CD4-positive, CD25-positive, alpha-beta regulatory T cell (primary cell): Measurements from ENCODE around the gene ADCY4. TPM values are rescaled to one million over a fixed set of nuclear protein-coding genes. Genes with fewer than 3 reads are reported as not detected.

Experiments used
- ATAC-seq, 2 donors: fragments of 150-1000 bp; cut with Tn5 transposase; one replicate each; pipeline ENCODE4 v1.10.0; 2021; ENCODE audit warnings: low read depth in 2 of 2, moderate number of reproducible peaks in 2 of 2, moderate library complexity in 1 of 2
- DNase-seq, 3 donors: peaks; one replicate each; pipeline versions ENCODE4 v3.0.0 to v3.0.0-alpha.2; 2012 to 2022; ENCODE audit warnings: mixed read lengths in 1 of 3
- H3K27ac ChIP-seq: one replicate; pipeline ENCODE4 v1.7.0; 2013; ENCODE audit warnings: mild to moderate bottlenecking, low read length; ENCODE audit not compliant: insufficient read depth, poor library complexity, severe bottlenecking
- H3K27me3 ChIP-seq: one replicate; pipeline ENCODE4 v1.7.0; 2013; ENCODE audit warnings: low read length; ENCODE audit not compliant: control insufficient read depth, insufficient read depth
- H3K36me3 ChIP-seq: one replicate; pipeline ENCODE4 v1.7.0; 2013; ENCODE audit warnings: mild to moderate bottlenecking, low read length, moderate library complexity; ENCODE audit not compliant: control insufficient read depth, insufficient read depth
- H3K4me1 ChIP-seq: 2 replicates; pipeline ENCODE4 v1.7.0; 2013; ENCODE audit warnings: mild to moderate bottlenecking, low read length; ENCODE audit not compliant: insufficient read depth, control insufficient read depth, poor library complexity, severe bottlenecking
- H3K4me3 ChIP-seq: one replicate; pipeline ENCODE4 v1.7.0; 2013; ENCODE audit warnings: low read depth, mild to moderate bottlenecking, low read length, moderate library complexity
- H3K9me3 ChIP-seq, 2 experiments: 1 replicate in 1 of 2; 2 replicates in 1 of 2; pipeline ENCODE4 v1.7.0; 2013; ENCODE audit warnings: low read length in 2 of 2, mild to moderate bottlenecking in 1 of 2, moderate library complexity in 1 of 2; ENCODE audit not compliant: control insufficient read depth in 2 of 2
- H3K27ac Mint-ChIP-seq, 3 donors: one replicate each; pipeline ENCODE4 v1.8.0; 2020 to 2022; ENCODE audit warnings: mild to moderate bottlenecking in 3 of 3, mixed read lengths in 3 of 3, moderate library complexity in 2 of 3
- H3K27me3 Mint-ChIP-seq: one replicate; pipeline ENCODE4 v1.8.0; 2022; ENCODE audit warnings: mild to moderate bottlenecking, mixed read lengths
- H3K36me3 Mint-ChIP-seq: one replicate; pipeline ENCODE4 v1.8.0; 2020; ENCODE audit warnings: mixed read lengths
- H3K4me1 Mint-ChIP-seq, 4 donors: one replicate each; pipeline ENCODE4 v1.8.0; 2020 to 2022; ENCODE audit warnings: mixed read lengths in 4 of 4, mild to moderate bottlenecking in 1 of 4
- H3K4me3 Mint-ChIP-seq, 4 donors: one replicate each; pipeline ENCODE4 v1.8.0; 2020 to 2022; ENCODE audit warnings: mild to moderate bottlenecking in 4 of 4, mixed read lengths in 4 of 4, moderate library complexity in 3 of 4
- H3K9me3 Mint-ChIP-seq, 7 donors: one replicate each; pipeline ENCODE4 v1.8.0; 2020 to 2022; ENCODE audit warnings: mixed read lengths in 7 of 7, mild to moderate bottlenecking in 3 of 7, moderate library complexity in 2 of 7
- polyA plus RNA-seq, 4 donors: library from polyadenylated mRNA; unstranded; fragments of 300-500 nt; fragmentation: Illumina TruSeq; gene quantifications; one replicate each; pipeline ENCODE4 v1.2.3, GENCODE V29; 2021
- total RNA-seq: library from RNA; stranded (reverse); gene quantifications from one replicate; pipeline ENCODE4 v1.2.3, GENCODE V29; 2022

The ADCY4 gene
- total and polyA plus RNA-seq, 5 donors from 2014 or later: 0.32 to 10.7 (median 0.39) TPM; not detected in 2

- Histone ChIP-seq H3K27me3 (peaks cover 28% of the 10 kb centered on the region), H3K36me3 (no peaks in the 10 kb centered on the region), H3K4me3 (no peak overlapping the region), H3K9me3 (no peaks in the 10 kb centered on the region), H3K4me1 (peaks cover 37% of the 10 kb centered on the region), H3K27ac (no peak overlapping the region)
- DNase-seq (peak; percentile 27 to 87 (median 48)), ATAC-seq (peak; percentile 65 to 79)
- H3K4me1 Mint-ChIP-seq: peaks cover 0 to 30% (median 16%) of the 10 kb centered on the region in 4 donors
- H3K36me3 Mint-ChIP-seq: no peaks in the 10 kb centered on the region
- peaks cover 68% of the 10 kb centered on the region for H3K27me3 Mint-ChIP-seq
- no peak overlapping the region for H3K27ac Mint-ChIP-seq
- peak overlapping the region; percentile 15 to 85 (median 75) for H3K4me3 Mint-ChIP-seq
- H3K9me3 Mint-ChIP-seq: no peaks in the 10 kb centered on the region
Observed at GRCh38 chr14:24365600-24366412, 30.9 kb upstream of the ADCY4 start.

- no peak overlapping the region for H3K27ac ChIP-seq
- ATAC-seq: no peak
- Mint-ChIP-seq H3K9me3 (peaks cover 0 to 5% (median 1%) of the 10 kb centered on the region in 7 donors), H3K36me3 (no peaks in the 10 kb centered on the region), H3K4me1 (peaks cover 0 to 30% (median 16%) of the 10 kb centered on the region in 4 donors), H3K27ac (no peak overlapping the region), H3K27me3 (peaks cover 71% of the 10 kb centered on the region), H3K4me3 (no peak overlapping the region)
- peaks cover 37% of the 10 kb centered on the region for H3K4me1 ChIP-seq
- no peaks in the 10 kb centered on the region for H3K9me3 ChIP-seq
- H3K4me3 ChIP-seq: no peak overlapping the region
- no peak for DNase-seq
- peaks cover 32% of the 10 kb centered on the region for H3K27me3 ChIP-seq
- H3K36me3 ChIP-seq: no peaks in the 10 kb centered on the region
Observed at GRCh38 chr14:24364841-24365240, 30.0 kb upstream of the ADCY4 start.

GRCh38 chr14:24363401-24363800, 28.5 kb upstream of the ADCY4 start:
- peaks cover 66% of the 10 kb centered on the region for H3K27me3 Mint-ChIP-seq
- H3K4me1 Mint-ChIP-seq: peaks cover 0 to 25% (median 16%) of the 10 kb centered on the region in 4 donors
- Histone ChIP-seq H3K36me3 (no peaks in the 10 kb centered on the region), H3K27ac (no peak overlapping the region), H3K4me1 (peaks cover 31% of the 10 kb centered on the region), H3K4me3 (no peak overlapping the region), H3K27me3 (peaks cover 35% of the 10 kb centered on the region), H3K9me3 (no peaks in the 10 kb centered on the region)
- DNase-seq (no peak), ATAC-seq (no peak)
- H3K27ac Mint-ChIP-seq: no peak overlapping the region
- H3K36me3 Mint-ChIP-seq: no peaks in the 10 kb centered on the region
- peaks cover 0 to 6% (median 3%) of the 10 kb centered on the region in 7 donors for H3K9me3 Mint-ChIP-seq
- H3K4me3 Mint-ChIP-seq: no peak overlapping the region

- Mint-ChIP-seq H3K4me1 (peaks cover 0 to 18% (median 12%) of the 10 kb centered on the region in 4 donors), H3K36me3 (no peaks in the 10 kb centered on the region), H3K4me3 (no peak overlapping the region), H3K9me3 (peaks cover 0 to 6% (median 3%) of the 10 kb centered on the region in 7 donors), H3K27me3 (peaks cover 63% of the 10 kb centered on the region), H3K27ac (no peak overlapping the region)
- H3K27me3 ChIP-seq: peaks cover 37% of the 10 kb centered on the region
- ATAC-seq (no peak), DNase-seq (no peak)
- H3K4me1 ChIP-seq: peaks cover 21% of the 10 kb centered on the region
- no peaks in the 10 kb centered on the region for H3K36me3 ChIP-seq
- no peaks in the 10 kb centered on the region for H3K9me3 ChIP-seq
- H3K27ac ChIP-seq: no peak overlapping the region
- H3K4me3 ChIP-seq: no peak overlapping the region
Observed at GRCh38 chr14:24362241-24362960, 27.5 kb upstream of the ADCY4 start.

DNA sequence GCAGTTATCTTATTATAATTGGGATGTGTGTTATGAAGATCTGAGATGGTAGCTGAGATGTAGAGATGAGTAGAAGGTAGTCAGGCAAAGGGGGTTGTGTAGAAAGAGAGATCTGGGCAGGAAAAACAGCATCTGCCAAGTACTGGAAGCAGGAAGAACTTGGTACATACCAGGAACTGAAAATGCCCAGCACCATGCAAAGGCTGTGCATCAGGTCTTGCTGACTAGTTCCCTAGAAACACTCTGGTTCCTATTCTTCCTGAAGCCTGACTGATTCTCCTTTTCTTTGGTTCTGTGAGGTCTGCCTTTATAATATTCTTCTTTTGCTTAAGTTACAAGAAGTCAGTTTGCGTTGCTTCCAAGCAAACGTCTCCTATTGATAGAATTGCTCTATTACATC, 26.5 kb upstream of the ADCY4 start:
- Mint-ChIP-seq H3K36me3 (no peaks in the 10 kb centered on the region), H3K9me3 (peaks cover 0 to 6% (median 3%) of the 10 kb centered on the region in 7 donors), H3K4me3 (no peak overlapping the region), H3K4me1 (peaks cover 0 to 10% (median 7%) of the 10 kb centered on the region in 4 donors), H3K27ac (no peak overlapping the region), H3K27me3 (peaks cover 57% of the 10 kb centered on the region)
- H3K27me3 ChIP-seq: peaks cover 34% of the 10 kb centered on the region
- H3K4me1 ChIP-seq: peaks cover 10% of the 10 kb centered on the region
- no peak overlapping the region for H3K27ac ChIP-seq
- H3K36me3 ChIP-seq: no peaks in the 10 kb centered on the region
- H3K4me3 ChIP-seq: no peak overlapping the region
- no peaks in the 10 kb centered on the region for H3K9me3 ChIP-seq
- DNase-seq (no peak), ATAC-seq (no peak)

- Mint-ChIP-seq H3K9me3 (peaks cover 0 to 6% (median 3%) of the 10 kb centered on the region in 7 donors), H3K27me3 (peaks cover 46% of the 10 kb centered on the region)
Observed at GRCh38 chr14:24360281-24360680, 25.4 kb upstream of the ADCY4 start.

DNA sequence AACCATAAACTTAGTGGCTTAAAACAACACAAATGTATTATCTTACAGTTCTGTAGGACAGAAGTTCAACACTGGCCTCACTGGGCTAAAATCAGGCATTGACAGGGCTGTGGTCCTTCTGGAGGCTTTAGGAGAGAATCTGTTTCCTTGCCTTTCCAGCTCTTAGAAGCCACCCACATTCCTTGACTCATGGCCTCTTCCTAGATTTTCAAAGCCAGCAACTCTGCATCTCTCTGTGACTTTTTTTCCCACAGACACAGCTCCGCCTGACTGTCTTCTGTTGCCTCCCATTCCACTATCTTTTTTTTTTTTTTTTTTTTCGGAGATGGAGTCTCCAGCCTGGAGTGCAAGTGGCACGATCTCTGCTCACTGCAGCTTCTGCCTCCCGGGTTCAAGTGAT, 21.3 kb upstream of the ADCY4 start:
- no peak for ATAC-seq
- H3K4me1 Mint-ChIP-seq: peaks cover 0 to 3% (median 0%) of the 10 kb centered on the region in 4 donors
- H3K27me3 Mint-ChIP-seq: peaks cover 35% of the 10 kb centered on the region
- no peak overlapping the region for H3K4me3 Mint-ChIP-seq
- DNase-seq: no peak
- Histone ChIP-seq H3K9me3 (no peaks in the 10 kb centered on the region), H3K4me3 (no peak overlapping the region), H3K27ac (no peak overlapping the region), H3K4me1 (no peaks in the 10 kb centered on the region), H3K27me3 (peaks cover 20% of the 10 kb centered on the region), H3K36me3 (no peaks in the 10 kb centered on the region)
- no peaks in the 10 kb centered on the region for H3K36me3 Mint-ChIP-seq
- peaks cover 0 to 6% (median 3%) of the 10 kb centered on the region in 7 donors for H3K9me3 Mint-ChIP-seq
- H3K27ac Mint-ChIP-seq: no peak overlapping the region

More at GRCh38 chr14:24360281-24360680, 25.4 kb upstream of the ADCY4 start:
- Mint-ChIP-seq H3K36me3 (no peaks in the 10 kb centered on the region), H3K4me3 (no peak overlapping the region), H3K4me1 (peaks cover 0 to under 1% (median under 1%) of the 10 kb centered on the region in 4 donors), H3K27ac (peak overlapping the region in 1 of 3 donors; percentile 43)
- Histone ChIP-seq H3K27me3 (peaks cover 30% of the 10 kb centered on the region), H3K9me3 (no peaks in the 10 kb centered on the region), H3K27ac (no peak overlapping the region), H3K36me3 (no peaks in the 10 kb centered on the region), H3K4me3 (no peak overlapping the region), H3K4me1 (no peaks in the 10 kb centered on the region)
- no peak for DNase-seq
- ATAC-seq: no peak
